Type B pancreatic cell (in vitro differentiated cells): ENCODE results near the gene RTP1. TPM values are rescaled to one million over a fixed set of nuclear protein-coding genes. Genes with fewer than 3 reads are reported as not detected.

Experiments
- DNase-seq: peaks from one replicate; pipeline ENCODE4 v3.0.0; 2021; ENCODE audit warnings: mixed read lengths; ENCODE audit not compliant: unreplicated experiment; ENCODE audit errors: extremely low spot score
- H3K27ac Mint-ChIP-seq: 2 replicates; pipeline ENCODE4 v1.8.0; 2021; ENCODE audit warnings: mild to moderate bottlenecking, mixed read lengths
- H3K27me3 Mint-ChIP-seq: 2 replicates; pipeline ENCODE4 v1.8.0; 2021; ENCODE audit warnings: mixed read lengths
- H3K36me3 Mint-ChIP-seq: 2 replicates; pipeline ENCODE4 v1.8.0; 2021; ENCODE audit warnings: mixed read lengths
- H3K4me1 Mint-ChIP-seq: one replicate; pipeline ENCODE4 v1.8.0; 2021; ENCODE audit warnings: mixed read lengths; ENCODE audit not compliant: unreplicated experiment
- H3K4me3 Mint-ChIP-seq: 2 replicates; pipeline ENCODE4 v1.8.0; 2021; ENCODE audit warnings: mild to moderate bottlenecking, mixed read lengths
- H3K9me3 Mint-ChIP-seq: 2 replicates; pipeline ENCODE4 v1.8.0; 2021; ENCODE audit warnings: mixed read lengths
- total RNA-seq: library from RNA; stranded (reverse); gene quantifications from 2 replicates; pipeline ENCODE4 v1.2.1, GENCODE V29; 2021; ENCODE audit warnings: low replicate concordance
- TF ChIP-seq, protein P1 (sequence below): fragments of 200-600 bp; sonication (generic); conservative IDR thresholded peaks from 2 replicates; pipeline ENCODE4 v1.5.0; 2021; ENCODE audit warnings: antibody characterized with exemption, mild to moderate bottlenecking

Gene RTP1
- total RNA-seq, 1 donor from 2014 or later: not detected

DNA sequence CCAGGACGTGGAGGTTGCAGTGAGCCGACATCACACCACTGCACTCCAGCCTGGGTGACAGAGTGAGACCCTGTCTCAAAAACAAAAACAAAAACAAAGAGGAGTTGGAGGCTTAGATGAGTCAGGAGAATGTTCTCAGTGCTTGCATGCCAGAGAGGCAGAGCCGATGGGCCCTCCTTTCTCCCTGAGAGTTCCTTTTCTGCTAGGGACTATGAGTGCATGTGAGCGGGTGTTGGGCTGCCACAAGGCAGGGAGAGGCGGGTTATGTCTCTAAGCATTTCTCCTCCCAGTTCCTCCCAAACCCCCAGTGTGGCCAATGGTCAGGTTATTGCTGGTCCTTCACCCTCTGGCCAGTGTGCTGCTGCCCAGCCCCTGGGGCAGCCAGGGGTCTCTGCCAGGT, 45.1 kb downstream of the RTP1 start:
- H3K9me3 Mint-ChIP-seq: peaks cover 4% of the 10 kb centered on the region
- TF ChIP-seq, protein P1, sequence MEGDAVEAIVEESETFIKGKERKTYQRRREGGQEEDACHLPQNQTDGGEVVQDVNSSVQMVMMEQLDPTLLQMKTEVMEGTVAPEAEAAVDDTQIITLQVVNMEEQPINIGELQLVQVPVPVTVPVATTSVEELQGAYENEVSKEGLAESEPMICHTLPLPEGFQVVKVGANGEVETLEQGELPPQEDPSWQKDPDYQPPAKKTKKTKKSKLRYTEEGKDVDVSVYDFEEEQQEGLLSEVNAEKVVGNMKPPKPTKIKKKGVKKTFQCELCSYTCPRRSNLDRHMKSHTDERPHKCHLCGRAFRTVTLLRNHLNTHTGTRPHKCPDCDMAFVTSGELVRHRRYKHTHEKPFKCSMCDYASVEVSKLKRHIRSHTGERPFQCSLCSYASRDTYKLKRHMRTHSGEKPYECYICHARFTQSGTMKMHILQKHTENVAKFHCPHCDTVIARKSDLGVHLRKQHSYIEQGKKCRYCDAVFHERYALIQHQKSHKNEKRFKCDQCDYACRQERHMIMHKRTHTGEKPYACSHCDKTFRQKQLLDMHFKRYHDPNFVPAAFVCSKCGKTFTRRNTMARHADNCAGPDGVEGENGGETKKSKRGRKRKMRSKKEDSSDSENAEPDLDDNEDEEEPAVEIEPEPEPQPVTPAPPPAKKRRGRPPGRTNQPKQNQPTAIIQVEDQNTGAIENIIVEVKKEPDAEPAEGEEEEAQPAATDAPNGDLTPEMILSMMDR: no peak
- no peak for DNase-seq
- H3K4me1 Mint-ChIP-seq: peaks cover 4% of the 10 kb centered on the region
- H3K36me3 Mint-ChIP-seq: no peaks in the 10 kb centered on the region
- no peak overlapping the region for H3K27ac Mint-ChIP-seq
- peaks cover 10% of the 10 kb centered on the region for H3K27me3 Mint-ChIP-seq
- H3K4me3 Mint-ChIP-seq: no peak overlapping the region

DNA sequence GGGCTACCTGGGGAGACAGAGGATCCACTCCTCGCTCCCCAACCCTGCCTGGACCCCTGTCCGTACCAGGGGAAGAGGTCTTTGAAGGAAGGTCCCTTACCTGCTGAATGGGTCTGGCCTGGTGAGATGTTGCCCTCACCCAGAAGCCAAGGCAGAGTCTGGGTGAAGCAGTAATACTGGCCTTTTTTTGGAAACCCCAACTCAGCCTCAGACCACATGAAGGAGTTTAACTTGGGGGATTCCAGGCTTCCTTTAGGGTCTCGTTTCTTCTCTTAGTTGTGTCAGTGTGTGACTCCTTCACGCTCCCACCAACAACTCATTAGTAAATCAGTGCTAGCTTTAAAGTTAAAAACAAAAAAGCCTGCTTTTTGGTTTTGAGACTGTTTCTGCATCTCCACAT, 45.6 kb downstream of the RTP1 start:
- TF ChIP-seq, protein P1: no peak
- Mint-ChIP-seq H3K4me1 (peaks cover 4% of the 10 kb centered on the region), H3K4me3 (no peak overlapping the region), H3K36me3 (no peaks in the 10 kb centered on the region), H3K27me3 (peaks cover 10% of the 10 kb centered on the region), H3K9me3 (peaks cover 4% of the 10 kb centered on the region), H3K27ac (no peak overlapping the region)
- no peak for DNase-seq

DNA sequence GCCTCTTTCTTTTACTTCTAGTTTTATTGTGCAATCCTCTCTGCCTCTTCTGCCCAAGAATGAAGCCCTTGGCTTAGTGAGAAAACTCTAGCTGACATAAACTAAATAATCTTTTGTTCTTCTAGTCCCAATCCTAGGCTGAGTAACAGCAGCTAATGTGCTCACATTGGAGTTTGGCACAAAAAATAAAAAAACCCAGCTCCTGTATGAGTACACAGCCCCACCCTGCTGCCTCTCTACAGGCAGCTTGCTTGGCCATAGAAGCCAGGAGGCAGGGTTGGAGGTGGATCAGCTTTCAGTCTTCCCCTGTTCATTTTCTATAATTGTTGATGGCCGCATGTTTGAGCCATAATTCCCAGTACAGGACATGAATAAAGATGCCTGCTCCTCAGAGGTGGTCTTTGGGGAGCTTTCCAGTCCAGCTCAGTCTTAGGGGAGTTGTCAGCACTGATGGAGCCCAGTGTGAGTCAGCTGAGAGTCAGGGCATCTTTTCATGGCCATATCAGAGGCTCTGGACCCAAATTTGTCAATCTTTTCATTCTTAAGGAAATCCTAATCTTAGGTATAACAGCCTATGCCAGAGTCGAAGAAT, 46.7 kb downstream of the RTP1 start:
- H3K27me3 Mint-ChIP-seq: peaks cover 14% of the 10 kb centered on the region
- no peak overlapping the region for H3K4me3 Mint-ChIP-seq
- peaks cover 4% of the 10 kb centered on the region for H3K9me3 Mint-ChIP-seq
- H3K4me1 Mint-ChIP-seq: peaks cover 4% of the 10 kb centered on the region
- TF ChIP-seq, protein P1: no peak
- DNase-seq: no peak
- no peaks in the 10 kb centered on the region for H3K36me3 Mint-ChIP-seq
- no peak overlapping the region for H3K27ac Mint-ChIP-seq

DNA sequence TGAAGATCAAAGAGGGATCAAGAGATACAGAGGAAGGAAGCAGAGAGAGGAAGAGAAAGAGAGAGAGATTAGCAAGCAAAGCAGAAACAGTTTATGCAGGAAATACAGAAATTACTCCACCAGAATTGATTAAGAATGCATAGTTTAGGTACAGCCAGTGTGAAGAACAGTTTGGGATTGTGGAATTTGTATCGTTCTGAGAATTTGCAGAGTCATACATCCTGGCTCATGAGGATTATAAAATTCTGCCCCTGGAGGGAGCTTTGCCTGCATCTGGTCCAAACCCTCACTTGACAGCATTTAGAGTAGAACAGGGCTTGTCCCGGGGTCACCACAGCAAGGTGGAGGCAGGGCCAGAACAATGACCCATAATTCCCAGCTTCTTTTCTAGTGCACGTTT, 50.1 kb downstream of the RTP1 start:
- TF ChIP-seq, protein P1: no peak
- H3K27ac Mint-ChIP-seq: no peak overlapping the region
- H3K4me1 Mint-ChIP-seq: peaks cover 4% of the 10 kb centered on the region

More for the DNA sequence above, 50.1 kb downstream of the RTP1 start:
- no peaks in the 10 kb centered on the region for H3K36me3 Mint-ChIP-seq
- DNase-seq: no peak
- peaks cover 11% of the 10 kb centered on the region for H3K27me3 Mint-ChIP-seq
- no peaks in the 10 kb centered on the region for H3K9me3 Mint-ChIP-seq
- no peak overlapping the region for H3K4me3 Mint-ChIP-seq

Other genes starting within 250 kb of the RTP1 start
- 8.4 and 14.9 TPM in 2 replicates for gene RPL39L, start 58.0 kb upstream of the RTP1 start, total RNA-seq
- gene MASP1, start 94.3 kb downstream of the RTP1 start, total RNA-seq: 1.6 and 1.7 TPM in 2 replicates
- gene RTP4, start 170.9 kb downstream of the RTP1 start, total RNA-seq: 1.4 and 2.8 TPM in 2 replicates